Amniotic stem cell (primary cell): ENCODE results near the gene ATMIN.
A peak's percentile ranks its signal among the peaks of the same experiment; 100 is the strongest.

ENCODE experiments used
- DNase-seq: peaks from one replicate; lab custom pipeline; 2025; lab: John Stamatoyannopoulos, UW

Gene ATMIN

DNA sequence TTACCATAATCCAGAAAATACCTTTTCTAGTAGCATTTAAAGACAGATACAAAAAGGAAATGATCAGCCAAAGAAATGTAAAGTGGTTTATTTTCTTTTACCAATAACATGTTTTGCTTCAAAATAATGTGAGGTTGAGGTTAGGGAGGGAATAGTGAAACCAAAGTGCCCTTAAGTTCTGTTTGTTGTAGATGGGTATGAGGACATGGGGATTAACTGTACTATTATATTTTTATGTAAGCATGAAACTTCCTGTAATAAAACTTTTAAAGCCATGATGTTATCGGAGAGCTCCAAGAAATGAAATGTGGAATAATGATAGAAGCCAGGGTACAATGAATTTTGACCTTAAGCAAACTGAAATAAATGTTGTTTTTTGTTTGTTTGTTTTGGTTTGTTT lies 31.5 kb downstream of the ATMIN start:
- no peak for DNase-seq

GRCh38 chr16:81069063-81069462 lies 33.4 kb downstream of the ATMIN start:
- no peak for DNase-seq

DNA sequence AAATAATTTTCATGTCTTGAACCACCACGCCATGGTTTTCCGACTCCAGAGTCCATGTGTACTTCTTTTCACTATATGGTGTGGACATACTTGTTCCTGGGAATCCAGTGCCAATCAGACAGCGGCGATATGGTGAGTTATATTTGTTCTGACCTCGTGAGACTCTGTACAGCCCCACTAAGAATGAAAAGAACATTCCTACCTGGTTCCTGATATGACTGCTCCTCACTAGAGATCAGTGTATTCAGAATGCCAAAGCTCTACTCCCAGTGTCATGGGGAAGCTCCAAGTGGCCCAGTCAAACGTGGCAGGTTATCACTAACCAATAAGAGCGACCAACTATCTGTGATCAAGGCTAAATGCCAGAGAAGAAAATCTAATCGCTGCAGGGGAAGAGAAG lies 35.3 kb downstream of the ATMIN start:
- no peak for DNase-seq

DNA sequence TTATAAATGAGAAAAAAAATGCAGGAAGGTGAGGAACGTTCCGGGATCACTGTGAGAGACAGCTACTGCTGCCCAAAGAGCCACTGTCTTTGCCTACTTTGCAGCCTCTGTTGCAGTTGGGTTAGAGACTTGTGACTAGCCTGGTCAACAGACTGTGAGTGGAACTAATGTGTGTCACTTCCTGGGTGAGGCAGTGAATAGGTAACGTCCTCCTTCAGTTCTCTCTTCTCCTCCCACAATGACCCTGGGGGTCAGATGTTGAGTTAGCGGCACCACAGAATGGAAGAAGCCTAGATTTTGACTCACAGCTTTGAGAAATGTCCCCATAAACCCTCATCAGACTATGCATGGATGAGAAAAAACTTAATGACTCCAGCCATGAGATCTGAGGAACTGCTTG lies 36.2 kb downstream of the ATMIN start:
- no peak for DNase-seq

DNA sequence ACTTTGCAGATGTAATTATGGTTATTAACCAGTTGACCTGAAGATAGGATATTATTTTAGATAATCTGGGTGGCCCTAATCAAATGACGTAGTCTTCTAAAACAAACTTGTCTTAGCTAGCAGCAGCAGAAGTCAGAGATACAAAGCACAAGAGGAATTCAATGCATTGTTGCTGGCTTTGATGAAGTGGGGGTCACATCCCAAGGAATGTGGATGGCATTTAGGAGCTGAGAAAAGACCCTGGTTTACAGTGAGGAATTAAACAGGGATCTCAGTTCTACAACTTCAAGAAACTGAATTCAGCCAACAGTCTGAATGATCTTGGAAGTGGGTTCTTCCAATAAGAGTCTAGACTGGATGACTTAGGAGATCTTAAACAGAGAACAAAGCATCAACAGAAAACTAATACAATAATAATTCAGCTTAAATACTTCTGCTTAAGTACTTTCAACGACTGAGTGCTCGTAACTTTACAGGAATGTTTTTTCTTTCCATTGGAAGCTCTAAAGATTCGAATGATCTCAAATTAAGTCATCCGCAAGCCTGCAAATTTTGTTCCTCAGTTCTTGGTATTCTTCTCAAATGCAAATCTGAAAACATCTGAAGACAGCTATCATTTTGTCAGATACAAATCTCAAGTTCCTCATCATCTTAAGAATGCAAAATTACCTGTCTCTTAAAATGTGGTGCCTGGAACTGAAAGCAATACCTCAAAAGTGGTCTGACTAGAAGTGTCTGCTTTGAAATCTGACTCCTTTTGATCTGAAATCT lies 38.1 kb downstream of the ATMIN start:
- DNase-seq, result no peak

DNA sequence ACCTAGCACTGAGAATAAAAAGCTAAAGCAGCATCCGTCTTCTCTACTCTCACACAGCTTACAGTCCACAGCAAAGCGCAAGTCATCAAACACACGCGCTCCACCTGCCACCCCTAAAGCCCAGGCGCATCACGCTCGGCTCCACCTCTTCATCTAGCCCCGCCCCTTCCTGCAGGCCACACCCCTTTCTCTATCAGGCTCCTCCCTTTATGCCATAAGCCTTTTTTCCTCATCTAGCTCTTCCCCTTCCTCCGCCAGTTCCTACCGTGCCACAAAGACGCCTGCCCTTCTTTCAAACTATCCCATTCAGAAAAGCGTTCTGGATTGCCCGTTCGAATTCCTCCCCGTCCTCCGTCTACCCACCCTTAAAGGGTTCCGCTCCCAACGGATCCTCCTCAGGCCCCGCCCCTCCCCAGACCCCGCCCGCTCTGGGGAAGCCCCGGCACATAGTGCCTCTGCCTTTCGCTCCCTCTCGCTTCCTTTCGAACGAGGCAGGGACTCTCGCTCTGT lies 41.0 kb downstream of the ATMIN start:
- DNase-seq, result peak; percentile 71

- peak; percentile 86 for DNase-seq
Measured at GRCh38 chr16:81077076-81077940, 41.7 kb downstream of the ATMIN start, which contains the start of gene C16orf46. C16orf46 (minus strand) TSS chr16:81077238; CDS start chr16:81063955, 13,283 bp downstream.

DNA sequence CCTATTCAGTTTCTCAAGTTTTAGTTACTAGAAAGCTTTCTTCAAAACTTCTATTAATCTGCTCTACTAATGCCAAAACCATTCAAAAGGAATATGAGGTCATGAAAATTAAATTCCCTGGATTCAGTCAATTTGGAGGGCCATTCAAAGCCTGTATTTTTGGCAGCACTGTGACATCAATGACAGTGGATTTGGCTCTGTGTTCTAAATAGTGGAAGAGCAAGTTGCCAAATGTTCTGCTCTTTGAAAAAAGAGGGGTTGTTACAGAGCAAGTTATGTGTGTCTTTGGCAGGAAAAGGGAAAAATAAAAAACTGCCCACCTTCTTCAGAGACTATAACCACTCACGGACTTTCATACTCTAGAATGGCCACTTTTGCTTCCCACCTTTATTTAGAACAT lies 44.6 kb downstream of the ATMIN start:
- no peak for DNase-seq

DNA sequence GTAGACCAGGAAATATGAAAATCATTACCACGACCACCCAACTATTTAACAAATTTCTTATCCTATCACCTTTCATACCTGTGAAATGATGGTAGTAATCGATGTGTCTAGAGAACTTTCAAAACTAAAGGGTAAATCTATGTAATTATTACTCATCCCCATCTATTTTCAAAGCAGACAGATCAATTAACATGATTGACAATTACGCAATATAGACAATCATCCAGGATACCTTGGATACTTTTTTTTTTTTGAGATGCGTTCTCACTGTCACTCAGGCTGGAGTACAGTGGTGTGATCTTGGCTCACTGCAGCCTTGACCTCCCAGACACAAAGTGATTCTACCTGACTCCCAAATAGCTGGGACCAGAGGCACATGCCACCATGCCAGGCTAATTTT lies 45.4 kb downstream of the ATMIN start:
- DNase-seq, result no peak

GRCh38 chr16:81088836-81089235 lies 53.2 kb downstream of the ATMIN start:
- no peak for DNase-seq

GRCh38 chr16:81094771-81095251 lies 59.2 kb downstream of the ATMIN start:
- no peak for DNase-seq

DNA sequence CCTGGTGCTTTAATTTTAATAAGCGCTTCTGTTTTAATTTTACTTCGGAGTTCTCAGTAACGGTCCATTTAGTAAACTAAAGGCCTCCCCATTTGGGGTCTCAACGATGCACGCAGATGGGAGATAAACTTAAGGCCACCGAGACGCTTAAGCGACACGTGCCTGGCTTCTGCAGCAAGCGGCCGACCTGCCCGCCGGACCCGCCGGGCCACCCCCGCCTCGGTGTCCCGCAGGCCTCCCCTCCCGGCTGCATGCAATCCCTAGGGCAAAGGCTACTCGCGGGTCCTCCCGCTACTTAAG lies 60.0 kb downstream of the ATMIN start:
- no peak for DNase-seq

DNA sequence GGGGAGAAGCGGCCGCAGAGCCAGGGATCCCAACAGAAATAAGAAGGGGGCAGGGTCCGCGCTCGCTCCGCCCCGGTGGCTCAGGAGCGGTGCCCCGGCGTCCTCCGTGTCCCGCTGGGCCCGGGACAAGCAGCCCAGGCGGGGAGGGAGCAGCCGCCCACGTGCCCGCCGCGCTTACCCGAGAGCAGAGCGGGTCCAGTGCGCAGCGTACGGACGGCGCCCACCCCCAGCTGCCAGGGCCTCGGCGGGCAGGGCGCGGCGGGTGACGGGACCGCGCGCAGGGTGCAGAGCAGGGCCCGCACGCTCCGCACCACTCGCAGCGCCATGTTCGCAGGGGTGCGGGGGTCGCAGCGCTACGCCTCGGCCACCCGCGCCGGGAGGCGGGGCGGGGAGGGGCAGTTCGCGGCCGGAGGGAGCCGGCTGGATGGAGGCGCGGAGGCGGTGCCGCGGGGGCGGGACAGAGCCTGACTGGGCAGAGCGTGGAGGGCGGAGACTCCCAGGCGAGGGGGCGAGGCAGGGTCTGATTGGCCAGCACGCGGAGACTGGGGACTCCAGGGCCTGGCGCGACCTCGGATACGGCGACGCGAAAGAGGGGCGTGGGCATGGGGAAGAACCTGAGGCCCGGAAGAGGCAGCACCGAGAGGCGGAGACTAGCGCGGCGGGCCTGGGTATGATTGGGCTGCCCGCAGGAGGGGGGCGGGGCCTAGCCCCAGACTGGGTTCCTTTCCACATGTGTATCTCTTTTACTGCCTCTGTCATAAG lies 60.5 kb downstream of the ATMIN start, which contains the start of gene GCSH:
Gene GCSH, minus strand, starts transcription at position 443 of the 762 bp plus-strand sequence. Its CDS starts 117 bp downstream, at position 326.
- peak; percentile 97 for DNase-seq

- no peak for DNase-seq
Measured at GRCh38 chr16:81096715-81097208, 61.1 kb downstream of the ATMIN start.
